SU-DHL-6 (cell line): Measurements from ENCODE around the gene CLUH.

Experiments
- H2AFZ ChIP-seq: fragments of 200-600 bp; sonication (generic); 2 replicates; pipeline ENCODE4 v1.6.1; 2014; ENCODE audit warnings: low read depth, mild to moderate bottlenecking, moderate library complexity, mixed read lengths, antibody characterized with exemption, low read length; ENCODE audit not compliant: severe bottlenecking
- H3F3A ChIP-seq: fragments of 200-600 bp; shearing (Covaris generic); 2 replicates; pipeline ENCODE4 v1.6.0; 2016; ENCODE audit warnings: antibody characterized with exemption, mild to moderate bottlenecking; ENCODE audit not compliant: insufficient read depth
- H3K27ac ChIP-seq: fragments of 200-600 bp; sonication (generic); 2 replicates; pipeline ENCODE4 v1.5.1; 2016; ENCODE audit warnings: low read depth, mild to moderate bottlenecking, low read length, moderate library complexity, mixed read lengths
- H3K27me3 ChIP-seq: fragments of 200-600 bp; sonication (generic), shearing (Covaris generic); 2 replicates; pipeline ENCODE4 v1.6.0; 2014; ENCODE audit warnings: mild to moderate bottlenecking, low read length
- H3K36me3 ChIP-seq: fragments of 200-600 bp; sonication (generic); 2 replicates; pipeline ENCODE4 v1.6.1; 2014; ENCODE audit warnings: mild to moderate bottlenecking, low read length, mixed read lengths
- H3K4me2 ChIP-seq: fragments of 300-600, 200-600 bp; shearing (Covaris generic), sonication (generic); 2 replicates; pipeline ENCODE4 v1.6.0; 2014; ENCODE audit warnings: low read length, low read depth, mild to moderate bottlenecking; ENCODE audit not compliant: poor library complexity, severe bottlenecking
- H3K4me3 ChIP-seq: fragments of 200-600 bp; sonication (generic); 2 replicates; pipeline ENCODE4 v1.5.1; 2014; ENCODE audit warnings: antibody characterized with exemption, low read length, mild to moderate bottlenecking, mixed read lengths; ENCODE audit not compliant: insufficient read depth, poor library complexity, severe bottlenecking
- H3K79me2 ChIP-seq: fragments of 200-600 bp; sonication (generic); 2 replicates; pipeline ENCODE4 v1.6.1; 2014; ENCODE audit warnings: mild to moderate bottlenecking, low read length, moderate library complexity; ENCODE audit not compliant: insufficient read depth
- H3K9ac ChIP-seq: fragments of 200-600 bp; sonication (generic); 2 replicates; pipeline ENCODE4 v1.7.0; 2014; ENCODE audit warnings: mild to moderate bottlenecking, low read length
- H3K9me2 ChIP-seq: fragments of 200-600 bp; sonication (generic); replicated peaks from 2 replicates; pipeline ENCODE4 v1.6.1; 2014; ENCODE audit warnings: low read length; ENCODE audit not compliant: insufficient read depth
- H3K9me3 ChIP-seq: fragments of 200-600 bp; sonication (generic); 2 replicates; pipeline ENCODE4 v1.6.1; 2014; ENCODE audit warnings: low read length, mixed read lengths; ENCODE audit not compliant: insufficient read depth
- H4K20me1 ChIP-seq: fragments of 200-600 bp; sonication (generic); 2 replicates; pipeline ENCODE4 v1.6.1; 2014; ENCODE audit warnings: low read depth, mild to moderate bottlenecking, antibody characterized with exemption, low read length, moderate library complexity, mixed read lengths
- CTCF ChIP-seq: fragments of 200-600 bp; sonication (generic); IDR thresholded peaks from one replicate; pipeline ENCODE4 v1.5.1; 2017; ENCODE audit warnings: antibody characterized with exemption, mild to moderate bottlenecking, low read length, moderate library complexity; ENCODE audit not compliant: insufficient read depth, poor library complexity, severe bottlenecking
- EZH2phosphoT487 ChIP-seq: fragments of 200-600 bp; sonication (generic), shearing (Covaris generic); conservative IDR thresholded peaks from 2 replicates; pipeline ENCODE4 v1.6.1; 2018; ENCODE audit warnings: mild to moderate bottlenecking, antibody characterized with exemption, low read length, moderate library complexity, mixed read lengths

Gene CLUH

GRCh38 chr17:2751491-2751890 lies 39.9 kb upstream of the CLUH start:
- no peak for TF ChIP-seq EZH2phosphoT487
- TF ChIP-seq CTCF, result no peak
- no peaks in the 10 kb centered on the region for H4K20me1 ChIP-seq
- H3K9me2 ChIP-seq, result no peaks in the 10 kb centered on the region
- H3K4me2 ChIP-seq, result no peak overlapping the region
- H3K27me3 ChIP-seq, result no peaks in the 10 kb centered on the region
- H3F3A ChIP-seq, result no peaks in the 10 kb centered on the region
- no peaks in the 10 kb centered on the region for H3K79me2 ChIP-seq
- H3K4me3 ChIP-seq, result no peak overlapping the region
- H3K27ac ChIP-seq, result no peak overlapping the region
- no peaks in the 10 kb centered on the region for H3K9me3 ChIP-seq
- no peaks in the 10 kb centered on the region for H3K36me3 ChIP-seq
- no peak overlapping the region for H3K9ac ChIP-seq
- no peak overlapping the region for H2AFZ ChIP-seq

- Histone ChIP-seq H4K20me1 (no peaks in the 10 kb centered on the region), H3K79me2 (no peaks in the 10 kb centered on the region), H3K27ac (no peak overlapping the region), H3K4me2 (no peak overlapping the region), H3K9me2 (no peaks in the 10 kb centered on the region), H3K9ac (no peak overlapping the region), H3K36me3 (no peaks in the 10 kb centered on the region), H3K4me3 (no peak overlapping the region), H3K9me3 (no peaks in the 10 kb centered on the region), H3F3A (no peaks in the 10 kb centered on the region), H3K27me3 (no peaks in the 10 kb centered on the region), H2AFZ (no peak overlapping the region)
- TF ChIP-seq CTCF, result no peak
Measured at GRCh38 chr17:2750721-2751120, 39.2 kb upstream of the CLUH start.

GRCh38 chr17:2749784-2750181 lies 38.2 kb upstream of the CLUH start:
- no peaks in the 10 kb centered on the region for H3K36me3 ChIP-seq
- no peaks in the 10 kb centered on the region for H3K9me2 ChIP-seq
- no peak overlapping the region for H2AFZ ChIP-seq
- H3K4me2 ChIP-seq, result no peak overlapping the region
- no peak for TF ChIP-seq CTCF
- no peak for TF ChIP-seq EZH2phosphoT487
- H3K9me3 ChIP-seq, result no peaks in the 10 kb centered on the region
- H3K4me3 ChIP-seq, result no peak overlapping the region
- H3K9ac ChIP-seq, result no peak overlapping the region
- no peak overlapping the region for H3K27ac ChIP-seq
- H3F3A ChIP-seq, result no peaks in the 10 kb centered on the region
- H4K20me1 ChIP-seq, result no peaks in the 10 kb centered on the region
- H3K27me3 ChIP-seq, result no peaks in the 10 kb centered on the region
- H3K79me2 ChIP-seq, result no peaks in the 10 kb centered on the region
